CD1c-positive myeloid dendritic cell (primary cell): ENCODE measurements around the gene TAGAP.
"Not testable (repeated sequence)": the region's sequence is repeated elsewhere in the genome, so short reads cannot be mapped to it uniquely, and the experiment has no call there.

Experiments
- DNase-seq: peaks from one replicate; pipeline ENCODE4 v3.0.0-alpha.2; 2016; ENCODE audit errors: extremely low spot score

The TAGAP gene

GRCh38 chr6:159012201-159012600, 32.6 kb downstream of the TAGAP start:
- no peak for DNase-seq

GRCh38 chr6:159010037-159010612, 34.7 kb downstream of the TAGAP start:
- DNase-seq = not testable (repeated sequence)

- peak; percentile 70 for DNase-seq
Measured at GRCh38 chr6:159008656-159009288, 36.0 kb downstream of the TAGAP start.

- no peak for DNase-seq
Measured at GRCh38 chr6:159007510-159007909, 37.3 kb downstream of the TAGAP start.

GRCh38 chr6:159005436-159005835, 39.4 kb downstream of the TAGAP start:
- DNase-seq = peak; percentile 49

GRCh38 chr6:159004592-159004991, 40.2 kb downstream of the TAGAP start:
- DNase-seq = no peak

GRCh38 chr6:159002432-159003155, 42.2 kb downstream of the TAGAP start:
- DNase-seq = no peak

- DNase-seq = peak; percentile 97
Measured at GRCh38 chr6:158999666-159000403, 45.0 kb downstream of the TAGAP start, which contains the start of gene RSPH3. RSPH3 (minus strand) TSS chr6:159000202; CDS start chr6:158999550, 652 bp downstream.

- DNase-seq = peak; percentile 16
Measured at GRCh38 chr6:158999154-158999665, 45.6 kb downstream of the TAGAP start.

GRCh38 chr6:158996856-158997255, 47.9 kb downstream of the TAGAP start:
- peak; percentile 86 for DNase-seq

- no peak for DNase-seq
Measured at GRCh38 chr6:158993639-158994038, 51.2 kb downstream of the TAGAP start.

GRCh38 chr6:158991017-158991723, 53.6 kb downstream of the TAGAP start:
- no peak for DNase-seq

- not testable (repeated sequence) for DNase-seq
Measured at GRCh38 chr6:158989711-158990110, 55.1 kb downstream of the TAGAP start.

GRCh38 chr6:158988477-158988876, 56.3 kb downstream of the TAGAP start:
- no peak for DNase-seq

GRCh38 chr6:158987657-158988056, 57.1 kb downstream of the TAGAP start:
- no peak for DNase-seq
